ENCODE measurements around the gene RRP9.

RRP9 gene

DNA sequence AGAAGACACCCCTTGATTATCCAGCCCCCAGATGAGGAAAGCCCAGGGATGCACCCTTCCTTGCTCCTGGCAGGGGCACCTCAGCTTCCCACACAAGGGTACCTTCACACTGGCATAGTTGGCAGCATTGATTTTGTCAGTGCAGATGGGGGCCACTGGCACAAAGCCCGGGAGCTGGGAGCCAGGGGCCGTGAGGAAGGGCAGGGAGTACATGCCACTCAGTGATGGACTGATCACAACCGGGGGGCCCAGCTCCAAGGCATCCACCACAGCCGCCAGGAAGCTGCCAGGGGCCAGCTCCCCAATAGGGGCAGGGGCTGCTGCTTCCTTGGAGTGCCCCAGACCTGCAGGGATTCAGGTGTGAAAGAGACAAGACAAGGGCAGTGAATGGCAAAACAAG is 28.1 kb upstream of the RRP9 start:
- Histone ChIP-seq H3K27me3 (ENCODE audit: insufficient read depth, insufficient read length) (peaks cover 8% of the 10 kb centered on the region), H3K9me3 (ENCODE audit: insufficient read depth, low read length) (no peaks in the 10 kb centered on the region), H3K4me1 (ENCODE audit: insufficient read depth, insufficient read length) (peaks cover 46% of the 10 kb centered on the region), H3K4me3 (ENCODE audit: insufficient read length, low read depth) (no peak overlapping the region), H3K36me3 (ENCODE audit: insufficient read depth, insufficient read length, low read length) (peaks cover 28% of the 10 kb centered on the region), H3K9ac (ENCODE audit: insufficient read length, low read depth) (no peak overlapping the region)
- DNase-seq (ENCODE audit: low read depth, low spot score), result no peak
- TF ChIP-seq ZNF274 (IDR thresholded peaks at IDR 0.05; ENCODE audit: low read depth, low read length) (no peak), SUZ12 (IDR thresholded peaks at IDR 0.05; ENCODE audit: extremely low read depth, insufficient read depth, insufficient read length) (no peak), YY1 (IDR thresholded peaks at IDR 0.05; ENCODE audit: insufficient read depth, insufficient read length) (no peak)

DNA sequence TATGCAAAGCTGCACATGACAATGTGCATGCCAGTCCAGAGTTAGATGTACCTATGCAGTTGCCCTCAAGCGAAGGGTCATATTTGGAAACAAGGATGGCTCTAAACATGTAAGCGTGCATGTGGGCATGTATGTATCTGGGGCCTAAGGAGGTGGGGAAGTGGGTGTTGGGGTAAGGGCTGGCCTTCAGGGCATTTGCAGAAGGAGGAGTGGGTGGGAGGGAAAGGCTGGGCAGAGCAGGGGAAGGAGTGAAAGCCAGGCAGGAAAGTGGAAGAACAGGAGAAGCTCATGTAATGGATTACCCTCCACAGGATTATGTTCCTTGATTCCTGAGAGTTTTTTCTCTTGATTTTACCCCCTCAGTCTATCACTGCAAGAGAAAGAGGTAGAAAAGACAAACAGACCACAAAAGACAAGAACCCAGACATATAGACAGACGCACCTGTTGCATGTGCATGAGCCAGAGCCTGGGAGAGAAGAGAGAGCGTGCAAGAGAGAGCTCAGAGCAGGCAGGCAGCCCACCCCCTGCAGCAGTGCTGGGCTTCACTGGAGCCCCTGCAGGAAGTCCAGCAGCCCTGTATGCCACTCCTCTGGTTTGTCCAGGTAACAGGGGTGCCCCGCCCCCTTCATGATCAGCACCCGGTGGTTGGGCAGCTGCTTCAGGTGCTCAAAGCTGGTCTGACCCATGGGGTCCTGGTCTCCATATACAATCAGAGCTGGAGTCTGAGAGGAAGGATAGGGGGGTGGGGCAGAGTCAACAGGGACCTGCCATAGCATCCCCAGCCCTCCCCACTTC is 27.4 kb upstream of the RRP9 start:
- Histone ChIP-seq H3K9me3 (ENCODE audit: insufficient read depth, low read length) (no peaks in the 10 kb centered on the region), H3K4me3 (ENCODE audit: insufficient read length, low read depth) (no peak overlapping the region), H3K4me1 (ENCODE audit: insufficient read depth, insufficient read length) (peaks cover 47% of the 10 kb centered on the region), H3K9ac (ENCODE audit: insufficient read length, low read depth) (peak overlapping the region; percentile 14), H3K27me3 (ENCODE audit: insufficient read depth, insufficient read length) (peaks cover 1% of the 10 kb centered on the region), H3K36me3 (ENCODE audit: insufficient read depth, insufficient read length, low read length) (peaks cover 28% of the 10 kb centered on the region)
- TF ChIP-seq SUZ12 (IDR thresholded peaks at IDR 0.05; ENCODE audit: extremely low read depth, insufficient read depth, insufficient read length) (no peak), ZNF274 (IDR thresholded peaks at IDR 0.05; ENCODE audit: low read depth, low read length) (no peak), YY1 (IDR thresholded peaks at IDR 0.05; ENCODE audit: insufficient read depth, insufficient read length) (no peak)
- DNase-seq (ENCODE audit: low read depth, low spot score), result no peak

DNA sequence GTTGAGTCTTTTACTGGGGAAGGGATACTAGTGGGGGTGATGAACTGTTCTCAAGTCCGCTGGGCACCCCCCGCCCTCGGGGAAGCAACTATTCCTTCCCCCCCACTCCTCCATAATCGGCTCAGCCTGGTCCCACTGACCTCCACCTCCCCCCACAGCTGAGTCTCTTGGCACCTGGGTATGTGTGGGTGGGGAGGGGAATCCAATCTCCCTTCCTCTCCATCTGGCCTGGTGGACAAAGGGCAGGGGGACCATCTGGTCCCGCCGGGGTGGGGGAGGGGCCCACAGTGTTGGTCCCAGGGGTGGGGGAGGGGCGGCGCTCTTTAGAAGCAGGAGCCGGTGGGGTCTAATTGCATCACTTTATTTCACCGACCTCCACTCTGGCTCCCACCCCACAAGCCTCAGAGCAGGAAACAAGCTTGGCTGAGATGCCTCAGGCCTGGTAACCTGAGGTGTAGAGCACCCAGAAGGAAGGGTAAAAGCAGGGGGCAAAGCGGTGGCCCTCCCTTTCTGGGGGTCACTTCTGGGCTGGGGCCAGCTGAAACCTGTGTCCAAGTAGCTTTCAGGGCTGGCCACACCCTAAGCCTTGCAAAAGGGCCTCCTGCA is 26.6 kb upstream of the RRP9 start:
- H3K36me3 ChIP-seq (ENCODE audit: insufficient read depth, insufficient read length, low read length), result peaks cover 30% of the 10 kb centered on the region
- H3K9ac ChIP-seq (ENCODE audit: insufficient read length, low read depth), result peak overlapping the region; percentile 94
- TF ChIP-seq ZNF274 (IDR thresholded peaks at IDR 0.05; ENCODE audit: low read depth, low read length) (no peak), SUZ12 (IDR thresholded peaks at IDR 0.05; ENCODE audit: extremely low read depth, insufficient read depth, insufficient read length) (no peak), YY1 (IDR thresholded peaks at IDR 0.05; ENCODE audit: insufficient read depth, insufficient read length) (no peak)
- no peaks in the 10 kb centered on the region for H3K27me3 ChIP-seq (ENCODE audit: insufficient read depth, insufficient read length)
- peaks cover 46% of the 10 kb centered on the region for H3K4me1 ChIP-seq (ENCODE audit: insufficient read depth, insufficient read length)
- H3K9me3 ChIP-seq (ENCODE audit: insufficient read depth, low read length), result no peaks in the 10 kb centered on the region
- H3K4me3 ChIP-seq (ENCODE audit: insufficient read length, low read depth), result peak overlapping the region; percentile 67
- no peak for DNase-seq (ENCODE audit: low read depth, low spot score)

DNA sequence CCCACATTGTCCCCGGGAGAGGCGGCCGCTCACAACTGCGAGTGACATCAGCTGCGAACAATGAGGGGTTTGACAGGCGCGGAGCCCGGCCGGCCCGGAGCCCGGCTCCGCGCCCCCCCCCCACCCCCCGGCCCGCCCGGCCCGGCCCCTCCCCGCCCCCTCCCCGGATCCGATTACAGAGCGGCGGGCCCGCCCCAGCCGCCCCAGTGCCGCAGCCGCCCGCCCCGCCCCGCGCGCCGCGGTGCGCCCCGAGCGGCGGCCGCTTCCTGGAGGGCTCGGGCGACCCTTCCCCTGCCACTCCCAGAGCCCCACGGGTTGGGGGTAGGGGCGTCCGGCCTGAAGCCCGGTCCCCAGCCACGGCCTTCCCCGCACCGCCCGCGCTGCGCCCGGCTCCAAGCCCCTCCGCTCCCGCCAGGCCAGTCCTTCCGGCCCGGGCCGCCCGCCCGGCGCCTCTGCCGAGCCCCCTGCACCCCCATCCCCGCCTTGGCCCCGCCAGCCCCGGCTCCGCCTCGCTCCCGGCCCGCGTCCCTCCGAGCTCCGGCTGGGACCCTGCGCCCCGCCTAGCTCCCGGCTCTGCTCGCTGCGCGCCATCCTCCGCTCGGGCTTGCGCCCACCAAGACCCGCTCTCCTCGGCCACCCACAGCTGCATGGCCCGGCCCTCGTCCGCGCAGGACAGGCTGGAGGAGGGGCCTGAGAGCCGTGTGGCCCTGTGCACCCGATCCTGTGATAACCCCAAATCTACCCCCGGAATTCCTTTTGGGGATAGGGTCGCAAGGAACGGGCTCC is 25.9 kb upstream of the RRP9 start, which contains the start of gene PCBP4:
Gene PCBP4 (minus strand): TSS at position 71 of the 786 bp plus-strand sequence. CDS start 6,214 bp downstream, outside the sequence.
- no peak for DNase-seq (ENCODE audit: low read depth, low spot score)
- no peak for TF ChIP-seq SUZ12 (IDR thresholded peaks at IDR 0.05; ENCODE audit: extremely low read depth, insufficient read depth, insufficient read length)
- no peaks in the 10 kb centered on the region for H3K9me3 ChIP-seq (ENCODE audit: insufficient read depth, low read length)
- H3K4me3 ChIP-seq (ENCODE audit: insufficient read length, low read depth), result peak within 1 kb of the TSS; percentile 68
- peaks cover 37% of the 10 kb centered on the region for H3K36me3 ChIP-seq (ENCODE audit: insufficient read depth, insufficient read length, low read length)
- peaks cover 52% of the 10 kb centered on the region for H3K4me1 ChIP-seq (ENCODE audit: insufficient read depth, insufficient read length)
- no peaks in the 10 kb centered on the region for H3K27me3 ChIP-seq (ENCODE audit: insufficient read depth, insufficient read length)
- peak within 1 kb of the TSS; percentile 94 for H3K9ac ChIP-seq (ENCODE audit: insufficient read length, low read depth)

DNA sequence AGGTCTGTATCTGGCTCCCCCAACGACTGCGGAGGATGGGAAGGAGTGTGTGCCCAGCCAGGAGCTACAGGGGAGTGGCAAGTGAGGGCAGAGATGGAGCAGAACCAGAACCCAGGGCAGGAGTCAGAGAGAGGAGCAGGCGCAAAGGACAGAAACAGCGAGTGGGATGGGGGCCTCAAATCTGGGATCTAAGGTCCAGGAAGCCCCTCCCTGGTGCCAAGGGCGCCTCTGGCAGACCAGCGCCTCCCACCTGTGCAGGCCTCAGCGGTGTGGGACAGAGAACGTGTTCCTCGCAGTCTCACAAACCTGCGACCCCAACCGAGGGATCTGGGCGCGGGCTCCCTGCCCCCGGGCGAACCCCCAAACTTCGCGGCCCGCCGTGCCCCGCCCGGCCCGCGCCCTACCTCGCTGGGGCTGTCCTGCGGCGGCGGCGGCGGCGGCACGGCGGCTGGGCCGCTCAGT is 25.2 kb upstream of the RRP9 start:
- TF ChIP-seq YY1 (IDR thresholded peaks at IDR 0.05; ENCODE audit: insufficient read depth, insufficient read length) (no peak), ZNF274 (IDR thresholded peaks at IDR 0.05; ENCODE audit: low read depth, low read length) (no peak), SUZ12 (IDR thresholded peaks at IDR 0.05; ENCODE audit: extremely low read depth, insufficient read depth, insufficient read length) (no peak)

DNA sequence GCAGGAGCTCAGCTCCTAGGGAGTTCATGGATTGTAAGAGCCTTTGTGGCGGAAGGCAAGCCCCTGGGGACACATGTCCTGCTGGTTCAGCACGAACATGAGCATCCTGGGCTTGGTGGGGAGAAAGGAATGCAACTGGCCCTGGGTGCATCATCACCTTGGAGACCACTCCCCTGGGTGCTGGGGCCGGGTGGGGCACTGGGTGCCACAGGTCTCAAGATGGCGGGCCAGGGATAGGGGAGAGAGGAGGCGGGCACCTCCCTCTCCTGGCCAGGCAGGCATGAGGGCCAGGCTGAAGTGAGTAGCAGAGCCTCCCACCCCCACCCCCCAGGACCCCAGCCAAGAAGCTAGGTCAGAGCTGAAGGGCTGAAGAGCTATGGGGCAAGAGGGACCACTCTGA is 24.8 kb upstream of the RRP9 start:
- peak overlapping the region; percentile 68 for H3K4me3 ChIP-seq (ENCODE audit: insufficient read length, low read depth)
- peaks cover 40% of the 10 kb centered on the region for H3K36me3 ChIP-seq (ENCODE audit: insufficient read depth, insufficient read length, low read length)
- DNase-seq (ENCODE audit: low read depth, low spot score), result no peak
- no peaks in the 10 kb centered on the region for H3K27me3 ChIP-seq (ENCODE audit: insufficient read depth, insufficient read length)
- H3K9ac ChIP-seq (ENCODE audit: insufficient read length, low read depth), result peak overlapping the region; percentile 84
- no peaks in the 10 kb centered on the region for H3K9me3 ChIP-seq (ENCODE audit: insufficient read depth, low read length)
- TF ChIP-seq YY1 (IDR thresholded peaks at IDR 0.05; ENCODE audit: insufficient read depth, insufficient read length) (no peak), SUZ12 (IDR thresholded peaks at IDR 0.05; ENCODE audit: extremely low read depth, insufficient read depth, insufficient read length) (no peak)
- H3K4me1 ChIP-seq (ENCODE audit: insufficient read depth, insufficient read length), result peaks cover 52% of the 10 kb centered on the region

More for the DNA sequence above, 25.2 kb upstream of the RRP9 start:
- no peak for DNase-seq (ENCODE audit: low read depth, low spot score)
- H3K9me3 ChIP-seq (ENCODE audit: insufficient read depth, low read length), result no peaks in the 10 kb centered on the region
- H3K9ac ChIP-seq (ENCODE audit: insufficient read length, low read depth), result peak overlapping the region; percentile 84
- no peaks in the 10 kb centered on the region for H3K27me3 ChIP-seq (ENCODE audit: insufficient read depth, insufficient read length)
- H3K4me3 ChIP-seq (ENCODE audit: insufficient read length, low read depth), result peak overlapping the region; percentile 68
- peaks cover 52% of the 10 kb centered on the region for H3K4me1 ChIP-seq (ENCODE audit: insufficient read depth, insufficient read length)
- H3K36me3 ChIP-seq (ENCODE audit: insufficient read depth, insufficient read length, low read length), result peaks cover 40% of the 10 kb centered on the region

DNA sequence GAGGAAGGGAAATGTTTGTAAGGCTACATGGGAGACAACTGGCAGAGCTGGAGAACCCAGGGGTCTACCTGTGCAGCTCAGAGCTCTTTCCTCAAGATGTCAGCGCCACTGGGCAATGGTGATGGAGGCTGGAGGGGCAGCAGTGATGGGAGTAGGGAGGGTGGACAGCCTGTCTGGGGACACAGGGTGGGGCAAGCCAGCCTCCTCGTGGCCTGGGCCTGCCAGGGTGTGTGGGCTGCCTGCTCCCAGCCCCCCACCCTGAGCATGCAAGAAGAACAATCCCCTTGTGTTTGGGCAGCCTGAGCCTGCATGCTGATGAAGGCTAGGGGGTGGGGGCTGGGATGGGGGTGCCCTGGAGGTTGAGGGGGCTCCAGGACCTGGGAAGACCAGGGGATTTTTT is 24.3 kb upstream of the RRP9 start:
- Histone ChIP-seq H3K4me3 (ENCODE audit: insufficient read length, low read depth) (no peak overlapping the region), H3K4me1 (ENCODE audit: insufficient read depth, insufficient read length) (peaks cover 50% of the 10 kb centered on the region)

More for the DNA sequence above, 24.3 kb upstream of the RRP9 start:
- Histone ChIP-seq H3K9me3 (ENCODE audit: insufficient read depth, low read length) (no peaks in the 10 kb centered on the region), H3K9ac (ENCODE audit: insufficient read length, low read depth) (no peak overlapping the region), H3K27me3 (ENCODE audit: insufficient read depth, insufficient read length) (no peaks in the 10 kb centered on the region), H3K36me3 (ENCODE audit: insufficient read depth, insufficient read length, low read length) (peaks cover 40% of the 10 kb centered on the region)
- DNase-seq (ENCODE audit: low read depth, low spot score), result no peak
- no peak for TF ChIP-seq SUZ12 (IDR thresholded peaks at IDR 0.05; ENCODE audit: extremely low read depth, insufficient read depth, insufficient read length)
- TF ChIP-seq YY1 (IDR thresholded peaks at IDR 0.05; ENCODE audit: insufficient read depth, insufficient read length), result no peak
- no peak for TF ChIP-seq ZNF274 (IDR thresholded peaks at IDR 0.05; ENCODE audit: low read depth, low read length)

All from NT2/D1 (cell line).